Measurements from ENCODE around the gene TSPAN33.
"Not testable (repeated sequence)": the region's sequence is repeated elsewhere in the genome, so short reads cannot be mapped to it uniquely, and the experiment has no call there.

The TSPAN33 gene

DNA sequence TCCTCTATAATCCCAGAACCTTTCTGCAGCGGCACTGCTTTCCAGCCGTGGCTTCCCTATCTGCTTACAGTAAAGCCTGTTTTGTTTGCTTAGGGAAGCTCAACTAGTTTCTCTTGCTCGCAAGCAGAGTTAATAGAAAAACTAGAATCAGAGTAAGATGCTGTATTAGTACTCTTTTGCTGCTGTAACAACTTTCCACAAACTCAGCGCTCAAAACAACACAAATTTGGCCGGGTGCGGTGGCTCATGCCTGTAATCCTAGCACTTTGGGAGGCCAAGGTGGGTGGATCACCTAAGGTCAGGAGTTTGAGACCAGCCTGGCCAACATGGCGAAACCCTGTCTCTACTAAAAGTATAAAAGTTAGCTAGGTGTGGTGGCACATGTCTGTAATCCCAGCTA, 29.4 kb downstream of the TSPAN33 start:
- not testable (repeated sequence) for DNase-seq

DNA sequence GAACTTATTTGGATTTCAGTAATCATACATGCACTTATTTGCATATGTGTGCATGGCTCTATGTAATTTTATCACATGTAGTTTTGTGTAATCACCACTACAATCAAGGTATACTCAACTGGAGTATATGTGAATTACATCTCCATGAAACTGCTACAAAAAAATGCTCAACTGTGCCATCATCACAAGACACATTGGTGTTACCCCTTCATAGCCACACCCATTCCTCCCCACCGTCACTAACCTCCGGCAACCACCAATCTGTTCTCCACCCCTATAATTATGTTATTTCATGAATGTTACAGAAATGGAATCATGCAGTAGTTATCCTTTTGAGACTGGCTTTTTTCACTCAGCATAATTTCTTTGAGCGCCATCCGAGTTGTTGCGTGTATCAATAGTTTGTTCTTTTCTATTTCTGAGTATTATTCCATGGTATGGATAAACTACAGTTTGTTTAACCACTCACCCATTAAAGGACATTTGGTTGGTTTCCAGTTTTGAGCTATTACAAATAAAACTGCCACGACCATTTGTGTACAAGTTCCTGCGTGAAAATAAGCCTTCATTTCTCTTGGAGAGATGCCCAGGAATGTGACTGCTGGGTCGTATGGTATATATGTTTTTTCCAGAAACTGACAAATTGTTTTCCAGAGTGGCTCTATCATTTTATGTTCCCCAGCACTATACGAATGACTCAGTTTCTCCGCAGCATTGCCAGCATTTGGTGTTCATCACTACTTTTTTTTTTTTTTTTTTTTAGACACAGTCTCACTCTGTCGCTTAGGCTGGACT, 32.6 kb downstream of the TSPAN33 start:
- no peak for DNase-seq

DNA sequence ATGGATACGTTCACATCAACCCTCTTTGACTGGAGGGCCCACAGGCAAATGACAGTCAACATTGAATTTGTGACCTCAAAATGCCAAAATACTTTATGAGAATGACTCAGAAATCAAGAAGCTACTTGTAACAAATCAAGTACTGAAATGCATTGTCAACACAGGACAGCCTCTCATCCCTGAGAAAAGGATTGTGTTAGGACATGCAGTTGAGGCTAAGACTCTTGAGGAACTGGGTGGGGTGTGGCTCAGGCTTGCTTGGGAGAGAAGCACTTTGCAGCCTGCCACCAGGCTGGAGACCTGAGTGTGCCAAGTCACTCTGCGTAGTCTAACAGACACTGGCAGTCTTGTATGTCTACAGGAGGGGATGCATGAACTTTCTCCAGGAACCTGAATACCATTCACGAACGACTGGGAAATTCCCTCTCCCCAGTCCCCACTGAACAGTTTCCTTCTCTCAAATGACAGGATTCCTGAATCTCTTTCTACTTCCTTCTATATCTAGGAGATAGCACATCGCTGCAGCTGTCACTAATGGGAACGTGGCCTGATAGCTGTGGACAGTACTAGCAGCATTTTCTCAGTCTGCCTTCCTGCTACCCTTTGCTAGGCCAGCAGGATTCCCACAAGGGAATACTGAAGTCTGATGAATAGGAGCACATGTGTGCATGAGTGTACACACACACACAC, 40.6 kb downstream of the TSPAN33 start:
- DNase-seq: no peak

GRCh38 chr7:129186749-129187260, 42.3 kb downstream of the TSPAN33 start:
- DNase-seq: no peak

- no peak for DNase-seq
Observed at GRCh38 chr7:129187681-129188371, 43.3 kb downstream of the TSPAN33 start.

DNA sequence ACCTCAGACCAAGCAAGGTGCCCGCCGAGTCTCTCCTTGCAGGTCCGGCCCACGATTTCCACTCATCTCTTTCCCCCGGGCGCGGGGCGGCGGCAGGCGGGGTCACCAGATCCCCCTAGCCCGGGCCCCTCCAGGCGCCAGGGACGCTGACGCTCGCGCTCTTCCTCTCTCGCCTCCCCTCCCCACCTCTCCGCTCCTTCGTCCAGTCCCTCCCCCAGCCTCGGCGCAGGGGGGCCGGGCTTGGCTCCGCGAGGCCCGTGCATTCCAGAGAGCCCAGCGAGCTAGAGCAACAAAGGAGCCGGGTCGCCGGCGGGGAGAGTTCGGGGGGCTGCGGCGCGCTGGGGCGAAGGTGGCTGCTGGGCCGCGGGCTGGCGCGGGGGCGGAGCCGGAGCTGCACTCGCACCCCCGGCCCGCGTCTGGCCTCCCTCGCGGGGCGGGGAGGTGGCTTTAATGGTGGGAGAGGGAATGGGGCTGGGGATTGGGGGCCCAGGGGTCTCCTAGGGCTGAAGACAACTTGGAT, 43.9 kb downstream of the TSPAN33 start, which contains the start of gene SMO:
Gene SMO (plus strand): TSS at position 262 of the 520 bp plus-strand sequence. CDS start 519 bp downstream, outside the sequence.
- DNase-seq: no peak

DNA sequence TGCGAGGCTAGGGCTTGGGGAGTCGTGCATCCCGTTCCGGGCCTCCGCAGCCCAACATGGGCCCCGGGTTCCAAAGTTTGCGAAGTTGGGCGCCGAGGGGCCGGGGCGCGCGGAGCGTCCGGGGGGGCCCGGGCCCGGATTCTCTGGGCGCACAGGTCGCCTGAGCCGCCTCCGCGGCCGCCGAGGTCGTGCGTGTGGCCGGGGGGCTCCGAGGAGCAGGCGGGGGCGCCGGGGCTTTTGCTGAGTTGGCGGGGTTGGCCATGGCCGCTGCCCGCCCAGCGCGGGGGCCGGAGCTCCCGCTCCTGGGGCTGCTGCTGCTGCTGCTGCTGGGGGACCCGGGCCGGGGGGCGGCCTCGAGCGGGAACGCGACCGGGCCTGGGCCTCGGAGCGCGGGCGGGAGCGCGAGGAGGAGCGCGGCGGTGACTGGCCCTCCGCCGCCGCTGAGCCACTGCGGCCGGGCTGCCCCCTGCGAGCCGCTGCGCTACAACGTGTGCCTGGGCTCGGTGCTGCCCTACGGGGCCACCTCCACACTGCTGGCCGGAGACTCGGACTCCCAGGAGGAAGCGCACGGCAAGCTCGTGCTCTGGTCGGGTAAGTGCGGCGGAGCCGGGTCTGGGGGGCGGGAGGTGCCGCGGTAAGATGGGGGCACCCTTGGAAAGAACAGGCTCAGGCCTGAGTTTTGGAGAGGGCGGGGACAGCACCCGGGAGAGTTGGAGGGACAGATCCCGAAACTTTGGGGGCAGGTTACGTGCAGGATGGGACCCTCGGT, 44.6 kb downstream of the TSPAN33 start:
- DNase-seq: peak in 1 of 2 donors; percentile 13

- no peak for DNase-seq
Observed at GRCh38 chr7:129189661-129190310, 45.3 kb downstream of the TSPAN33 start.

DNA sequence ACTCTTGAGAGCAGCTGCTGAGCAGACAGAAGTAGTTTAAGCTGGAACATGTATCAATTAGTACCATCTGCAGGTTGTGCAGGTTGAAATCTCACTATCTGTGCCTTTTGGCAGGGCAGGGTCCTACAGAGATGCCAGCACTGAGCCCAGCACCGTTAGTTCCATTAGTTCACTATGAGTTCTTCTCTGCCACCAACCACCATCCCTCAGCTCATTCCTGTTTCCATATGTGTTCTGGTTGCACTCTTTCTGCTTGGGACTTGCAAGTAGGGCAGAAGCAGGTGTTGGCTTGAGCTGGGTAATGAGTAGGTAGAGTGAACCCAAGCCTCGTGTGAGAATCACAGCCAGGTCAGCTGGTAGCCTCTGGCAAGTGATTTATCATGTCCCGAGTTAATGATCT, 46.8 kb downstream of the TSPAN33 start:
- no peak for DNase-seq

GRCh38 chr7:129193892-129194291, 49.4 kb downstream of the TSPAN33 start:
- DNase-seq: no peak

DNA sequence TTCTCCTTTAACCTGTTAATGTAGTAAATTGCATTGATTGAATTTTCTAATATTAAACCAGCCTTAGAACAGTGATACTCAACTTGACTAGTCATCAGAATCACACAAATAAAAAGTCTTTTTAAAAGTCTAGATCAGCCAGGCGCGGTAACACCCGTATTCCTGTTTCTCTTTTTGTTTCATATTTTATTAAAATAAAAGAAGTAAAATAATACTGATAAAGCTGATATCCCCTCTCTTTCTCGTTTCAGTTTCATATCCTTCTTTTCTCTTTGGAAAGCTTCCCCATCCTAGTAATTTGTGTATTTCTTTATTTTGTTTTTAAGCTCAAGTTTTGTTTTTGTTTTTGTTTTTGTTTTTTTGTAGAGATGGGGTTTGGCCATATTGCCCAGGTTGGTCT, 53.3 kb downstream of the TSPAN33 start:
- DNase-seq: peak; percentile 31 to 47

- no peak for DNase-seq
Observed at GRCh38 chr7:129199406-129199805, 54.9 kb downstream of the TSPAN33 start.

DNA sequence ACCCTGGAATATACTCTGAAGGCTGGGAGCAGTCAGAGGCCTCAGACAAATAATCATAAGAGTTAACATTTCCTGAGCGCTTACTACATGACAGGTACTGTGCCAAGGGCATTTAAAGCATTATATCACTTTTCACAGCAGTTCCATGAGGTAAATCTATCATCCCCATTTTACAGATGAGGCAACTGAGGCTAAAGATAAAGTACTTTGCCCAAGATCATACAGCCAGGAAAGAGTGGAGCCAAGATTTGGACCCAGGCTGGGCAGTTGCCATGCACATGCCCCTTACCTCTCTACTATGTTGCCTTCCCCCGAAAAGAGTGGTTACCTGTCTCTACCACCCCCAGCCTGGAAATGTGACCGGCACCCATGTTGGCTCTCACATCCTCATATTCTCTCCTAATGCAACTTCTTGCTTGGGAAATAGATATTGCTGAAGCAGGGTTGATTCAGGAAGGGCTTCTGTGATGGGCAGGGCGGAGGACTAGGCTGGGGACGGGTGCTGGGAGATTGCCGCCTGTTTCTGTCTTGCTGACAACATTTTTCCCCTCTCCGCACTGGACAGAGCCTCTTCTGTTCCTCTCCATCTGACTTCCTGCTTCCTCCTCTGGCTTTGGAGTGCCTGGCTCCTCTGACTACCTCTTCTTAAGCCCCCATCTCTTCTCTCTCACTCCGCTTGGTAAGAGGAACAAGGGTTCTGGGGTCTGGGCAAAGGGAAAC, 57.7 kb downstream of the TSPAN33 start:
- peak; percentile 20 to 26 for DNase-seq

DNA sequence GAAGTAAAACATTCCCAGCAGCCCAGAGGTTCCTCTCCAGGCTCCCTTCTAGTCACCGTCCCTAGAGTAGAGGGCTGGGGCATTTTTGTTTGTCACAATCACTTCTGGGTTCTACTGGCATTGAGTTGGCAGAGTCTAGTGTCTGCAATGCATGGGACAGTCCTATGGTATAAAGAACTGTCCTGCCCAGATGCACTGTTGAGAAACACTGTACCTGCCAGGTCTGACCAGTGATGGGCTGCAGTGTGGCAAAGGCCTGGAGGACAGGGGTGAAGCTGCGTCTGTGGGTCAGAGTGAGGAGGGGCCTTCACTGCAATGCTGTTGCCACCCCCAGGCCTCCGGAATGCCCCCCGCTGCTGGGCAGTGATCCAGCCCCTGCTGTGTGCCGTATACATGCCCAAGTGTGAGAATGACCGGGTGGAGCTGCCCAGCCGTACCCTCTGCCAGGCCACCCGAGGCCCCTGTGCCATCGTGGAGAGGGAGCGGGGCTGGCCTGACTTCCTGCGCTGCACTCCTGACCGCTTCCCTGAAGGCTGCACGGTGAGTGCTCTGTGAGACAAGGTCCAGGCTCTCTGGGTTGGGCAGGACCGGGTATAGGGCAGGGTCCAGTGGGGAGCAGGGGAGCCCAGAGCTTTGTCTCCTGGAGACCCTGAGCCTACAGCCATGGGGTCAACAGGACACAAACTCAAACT, 58.7 kb downstream of the TSPAN33 start:
- no peak for DNase-seq

- no peak for DNase-seq
Observed at GRCh38 chr7:129205126-129205818, 60.8 kb downstream of the TSPAN33 start.

DNA sequence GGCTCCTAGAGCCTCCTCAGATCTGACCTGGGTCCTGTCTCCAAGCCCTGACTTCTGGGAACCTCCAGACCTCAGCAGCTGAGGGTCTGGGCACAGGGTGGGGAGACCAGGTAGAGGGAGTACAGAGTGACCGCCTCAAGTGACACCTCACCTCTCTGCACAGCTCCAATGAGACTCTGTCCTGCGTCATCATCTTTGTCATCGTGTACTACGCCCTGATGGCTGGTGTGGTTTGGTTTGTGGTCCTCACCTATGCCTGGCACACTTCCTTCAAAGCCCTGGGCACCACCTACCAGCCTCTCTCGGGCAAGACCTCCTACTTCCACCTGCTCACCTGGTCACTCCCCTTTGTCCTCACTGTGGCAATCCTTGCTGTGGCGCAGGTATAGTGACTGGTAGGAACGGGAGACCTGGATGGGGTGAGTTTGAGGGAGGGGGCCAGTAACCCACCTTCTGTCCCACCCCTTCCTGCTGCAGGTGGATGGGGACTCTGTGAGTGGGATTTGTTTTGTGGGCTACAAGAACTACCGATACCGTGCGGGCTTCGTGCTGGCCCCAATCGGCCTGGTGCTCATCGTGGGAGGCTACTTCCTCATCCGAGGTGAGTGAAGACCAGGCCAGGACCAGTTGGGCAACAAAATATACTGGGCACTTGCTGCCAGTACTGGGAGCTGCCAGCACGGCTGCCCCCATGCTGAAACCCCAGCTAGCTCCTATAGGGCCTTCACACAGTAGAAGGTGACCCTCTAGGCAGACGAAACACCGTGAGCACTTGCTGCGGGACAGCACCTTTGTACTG, 61.7 kb downstream of the TSPAN33 start:
- no peak for DNase-seq

DNA sequence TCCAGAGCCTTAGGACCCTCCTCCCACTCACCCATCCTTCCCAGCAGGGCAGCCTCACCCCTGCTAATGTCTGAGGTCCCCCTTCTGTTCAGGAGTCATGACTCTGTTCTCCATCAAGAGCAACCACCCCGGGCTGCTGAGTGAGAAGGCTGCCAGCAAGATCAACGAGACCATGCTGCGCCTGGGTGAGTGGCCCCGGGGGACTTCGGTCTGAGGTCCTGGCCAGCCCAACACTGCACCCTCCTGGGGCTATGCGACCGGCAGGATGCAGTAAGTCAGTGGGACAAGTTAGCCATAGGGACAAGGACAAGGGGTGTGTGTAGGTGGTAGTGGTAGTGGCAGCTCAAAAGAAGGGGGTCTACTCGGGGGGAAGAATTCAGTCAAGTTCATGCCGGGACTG, 64.2 kb downstream of the TSPAN33 start:
- no peak for DNase-seq

GRCh38 chr7:129209067-129209926, 64.8 kb downstream of the TSPAN33 start:
- DNase-seq: no peak

All from inflammatory macrophage treated with lipopolysaccharide for 1 hour (primary cell).